ENCODE measurements around the gene CLHC1.

The CLHC1 gene

DNA sequence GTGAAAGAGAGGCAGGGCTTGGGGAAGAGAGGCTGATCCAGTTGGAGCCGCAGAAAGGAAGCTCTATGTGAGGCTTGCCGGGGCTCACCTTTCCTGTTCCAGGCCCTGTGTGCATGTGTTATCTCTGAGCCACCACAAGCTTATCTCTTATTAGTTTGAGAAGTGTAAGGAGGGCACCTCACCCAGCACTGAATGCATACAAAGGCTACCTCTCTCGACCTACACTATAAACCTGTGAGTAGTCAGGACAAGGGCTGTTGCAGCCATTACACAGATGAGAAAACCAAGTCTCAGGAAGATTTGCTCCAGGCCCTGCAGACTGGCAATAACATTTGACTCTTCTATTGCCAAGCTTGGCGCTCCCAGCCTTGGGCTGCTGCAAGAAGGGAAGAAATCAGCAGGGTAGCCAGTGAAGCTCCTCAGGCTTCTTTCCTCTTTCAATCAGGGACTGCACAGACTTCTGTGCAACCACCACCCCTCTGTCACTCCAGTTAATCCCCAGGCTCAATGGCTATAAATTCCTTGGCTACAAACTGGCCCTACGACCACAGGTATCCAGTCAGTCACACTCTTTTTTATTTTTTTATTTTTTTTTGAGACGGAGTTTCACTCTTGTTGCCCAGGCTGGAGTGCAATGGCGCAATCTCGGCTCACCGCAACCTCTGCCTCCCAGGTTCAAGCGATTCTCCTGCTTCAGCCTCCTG is 73.8 kb downstream of the CLHC1 start:
- TF ChIP-seq, protein P1, sequence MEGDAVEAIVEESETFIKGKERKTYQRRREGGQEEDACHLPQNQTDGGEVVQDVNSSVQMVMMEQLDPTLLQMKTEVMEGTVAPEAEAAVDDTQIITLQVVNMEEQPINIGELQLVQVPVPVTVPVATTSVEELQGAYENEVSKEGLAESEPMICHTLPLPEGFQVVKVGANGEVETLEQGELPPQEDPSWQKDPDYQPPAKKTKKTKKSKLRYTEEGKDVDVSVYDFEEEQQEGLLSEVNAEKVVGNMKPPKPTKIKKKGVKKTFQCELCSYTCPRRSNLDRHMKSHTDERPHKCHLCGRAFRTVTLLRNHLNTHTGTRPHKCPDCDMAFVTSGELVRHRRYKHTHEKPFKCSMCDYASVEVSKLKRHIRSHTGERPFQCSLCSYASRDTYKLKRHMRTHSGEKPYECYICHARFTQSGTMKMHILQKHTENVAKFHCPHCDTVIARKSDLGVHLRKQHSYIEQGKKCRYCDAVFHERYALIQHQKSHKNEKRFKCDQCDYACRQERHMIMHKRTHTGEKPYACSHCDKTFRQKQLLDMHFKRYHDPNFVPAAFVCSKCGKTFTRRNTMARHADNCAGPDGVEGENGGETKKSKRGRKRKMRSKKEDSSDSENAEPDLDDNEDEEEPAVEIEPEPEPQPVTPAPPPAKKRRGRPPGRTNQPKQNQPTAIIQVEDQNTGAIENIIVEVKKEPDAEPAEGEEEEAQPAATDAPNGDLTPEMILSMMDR (IDR thresholded peaks at IDR 0.05; ENCODE audit: control extremely low read depth, extremely low read depth, low read depth, missing control alignments), result no peak
- DNase-seq (ENCODE audit: extremely low spot score), result no peak
- ChIA-PET POLR2A (no interaction called here), CTCF (interaction anchor here (1.0 to 6.5 kb wide), 4 partner anchors 10 to 319 kb away, joined by 3 to 31 read pairs (median 5); no protein-coding TSS in a partner anchor)

DNA sequence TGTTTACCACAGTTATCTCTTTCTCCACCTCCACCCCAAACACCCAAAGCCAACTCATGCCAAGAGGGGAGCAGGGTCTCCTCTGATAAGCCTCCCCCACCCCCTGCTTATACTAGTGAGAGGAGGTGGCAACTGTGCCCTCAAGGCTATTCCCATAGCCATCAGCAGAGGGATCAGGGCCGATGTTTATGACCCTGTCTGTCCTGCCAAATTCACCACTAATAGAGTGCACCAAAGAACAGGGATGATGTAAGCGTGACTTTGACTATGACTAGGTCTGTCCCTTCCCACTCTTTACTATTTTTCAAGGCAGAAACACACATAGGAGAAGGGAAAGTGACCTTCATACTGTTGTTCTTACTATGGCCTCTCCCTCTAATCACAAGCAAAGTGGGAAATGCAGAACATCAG is 74.6 kb downstream of the CLHC1 start:
- ChIA-PET POLR2A (no interaction called here), CTCF (interaction anchor here (1.0 to 6.5 kb wide), 3 partner anchors 10 to 319 kb away, joined by 3 to 31 read pairs (median 4); no protein-coding TSS in a partner anchor)
- DNase-seq (ENCODE audit: extremely low spot score), result no peak
- TF ChIP-seq, protein P1 (IDR thresholded peaks at IDR 0.05; ENCODE audit: control extremely low read depth, extremely low read depth, low read depth, missing control alignments), result no peak

DNA sequence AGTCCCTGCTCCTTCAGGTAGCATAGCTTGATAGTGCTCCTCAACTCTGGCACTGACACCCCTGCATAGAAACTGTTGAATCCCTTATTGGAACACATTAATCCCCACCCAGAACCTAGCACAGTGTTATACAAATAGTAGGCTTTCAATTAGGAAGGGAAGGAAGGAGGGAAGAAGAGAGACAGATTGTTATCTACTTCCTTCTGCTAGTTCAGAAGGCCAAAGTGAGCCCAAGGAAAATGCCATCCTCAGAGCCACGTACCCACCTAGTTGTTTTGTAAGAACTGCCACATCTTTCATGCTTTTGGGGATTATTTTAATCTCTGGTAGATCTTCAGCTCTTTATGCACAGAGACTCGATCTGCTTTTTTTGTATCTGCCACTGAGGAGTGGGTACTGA is 75.1 kb downstream of the CLHC1 start:
- DNase-seq (ENCODE audit: extremely low spot score), result no peak
- ChIA-PET POLR2A (no interaction called here), CTCF (interaction anchor here (6.5 kb wide), 1 partner anchor 11 kb away, joined by 31 read pairs; no protein-coding TSS in a partner anchor)
- TF ChIP-seq, protein P1 (IDR thresholded peaks at IDR 0.05; ENCODE audit: control extremely low read depth, extremely low read depth, low read depth, missing control alignments), result no peak

DNA sequence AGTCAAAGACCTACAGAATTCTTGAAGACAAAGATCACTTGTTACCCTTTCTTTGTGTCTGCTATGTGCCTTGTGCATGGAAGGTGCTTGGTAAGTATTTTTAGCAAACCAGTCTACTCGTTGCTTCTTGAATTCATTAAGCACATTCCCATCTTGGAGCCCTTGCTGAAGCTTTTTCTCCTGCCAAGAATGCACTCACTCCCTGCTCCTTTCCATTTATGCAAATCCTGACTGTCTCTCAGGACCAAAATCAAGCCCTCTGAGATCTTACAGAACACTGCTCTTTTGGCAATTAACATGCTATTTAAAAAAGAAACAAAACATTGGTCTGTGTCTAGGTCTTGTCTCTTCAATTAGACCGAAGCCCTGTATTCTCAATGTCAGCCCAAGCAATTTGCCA is 75.8 kb downstream of the CLHC1 start:
- TF ChIP-seq, protein P1 (IDR thresholded peaks at IDR 0.05; ENCODE audit: control extremely low read depth, extremely low read depth, low read depth, missing control alignments), result no peak
- CTCF ChIA-PET, result interaction anchor here (6.5 kb wide), 1 partner anchor 12 kb away, joined by 31 read pairs; no protein-coding TSS in a partner anchor
- POLR2A ChIA-PET, result no interaction called here
- DNase-seq (ENCODE audit: extremely low spot score), result no peak

DNA sequence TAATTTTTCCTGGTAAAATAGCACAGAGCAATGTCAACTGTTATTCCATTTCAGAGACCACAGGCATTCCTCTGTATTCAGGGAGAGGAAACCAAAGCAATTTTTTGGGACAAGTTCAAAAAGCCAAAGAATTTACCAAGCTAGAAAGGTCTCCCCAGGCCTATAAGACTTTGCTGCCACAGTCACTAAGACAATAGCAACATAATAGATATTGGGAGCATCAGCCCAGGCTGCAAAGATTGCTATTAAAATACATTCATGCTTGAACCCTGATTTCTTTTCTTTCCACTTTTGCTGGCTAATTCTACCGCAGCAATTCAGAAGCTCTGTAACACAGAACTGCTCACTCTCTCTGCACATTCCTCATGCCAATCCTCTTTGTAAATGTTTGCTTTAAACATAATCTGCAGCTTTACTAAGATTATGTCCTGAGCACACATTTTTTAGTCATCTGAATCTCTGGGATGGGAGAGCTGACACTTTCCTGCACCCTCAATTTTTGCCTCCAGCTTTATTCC is 76.3 kb downstream of the CLHC1 start:
- ChIA-PET CTCF (interaction anchor here (6.5 kb wide), 1 partner anchor 13 kb away, joined by 31 read pairs; no protein-coding TSS in a partner anchor), POLR2A (no interaction called here)
- TF ChIP-seq, protein P1 (IDR thresholded peaks at IDR 0.05; ENCODE audit: control extremely low read depth, extremely low read depth, low read depth, missing control alignments), result no peak
- DNase-seq (ENCODE audit: extremely low spot score), result no peak

DNA sequence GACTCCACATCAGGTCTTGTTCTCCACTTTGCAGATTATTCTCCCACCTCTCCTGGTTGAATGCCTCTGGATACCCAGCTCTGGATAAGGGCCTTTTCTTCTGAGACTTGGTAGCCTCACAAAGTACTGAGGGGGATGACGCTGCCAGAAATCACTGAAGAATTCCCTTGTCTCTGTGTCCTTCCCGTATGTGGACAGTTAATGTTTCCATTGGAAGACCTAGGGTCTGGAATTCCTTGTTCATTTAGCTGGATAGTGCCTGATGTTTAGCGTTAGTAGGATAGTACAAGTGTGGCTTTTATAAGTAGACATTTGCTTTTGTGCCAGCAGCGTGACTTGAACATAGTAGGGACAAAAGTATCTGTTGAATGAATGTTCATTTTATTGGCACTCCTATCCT is 76.9 kb downstream of the CLHC1 start:
- POLR2A ChIA-PET, result no interaction called here
- CTCF ChIA-PET, result interaction anchor here (6.5 kb wide), 1 partner anchor 13 kb away, joined by 31 read pairs; no protein-coding TSS in a partner anchor
- DNase-seq (ENCODE audit: extremely low spot score), result no peak
- TF ChIP-seq, protein P1 (IDR thresholded peaks at IDR 0.05; ENCODE audit: control extremely low read depth, extremely low read depth, low read depth, missing control alignments), result no peak
